Measurements from ENCODE around the gene PTPN11.

PTPN11 gene

GRCh38 chr12:112546996-112547395 lies 128.2 kb downstream of the PTPN11 start:
- Histone ChIP-seq H3K9me3 (replicated peaks; ENCODE audit: insufficient read depth, low read length) (no peaks in the 10 kb centered on the region), H3F3A (ENCODE audit: insufficient read depth, low read length) (no peaks in the 10 kb centered on the region), H3K9me2 (replicated peaks; ENCODE audit: insufficient read depth, low read length) (no peaks in the 10 kb centered on the region), H3K27ac (ENCODE audit: low read length) (no peak overlapping the region), H3K27me3 (replicated peaks; ENCODE audit: insufficient read depth, low read length) (no peaks in the 10 kb centered on the region), H3K4me3 (ENCODE audit: low read length) (no peak overlapping the region), H3K4me2 (ENCODE audit: low read depth, low read length) (no peak overlapping the region), H3K36me3 (replicated peaks; ENCODE audit: insufficient read depth, low read length) (no peaks in the 10 kb centered on the region), H2AFZ (ENCODE audit: low read length) (no peak overlapping the region), H3K79me2 (ENCODE audit: low read length) (no peaks in the 10 kb centered on the region), H3K9ac (ENCODE audit: low read length) (no peak overlapping the region), H4K20me1 (ENCODE audit: insufficient read depth, low read length) (no peaks in the 10 kb centered on the region), H3K4me1 (ENCODE audit: low read length) (no peaks in the 10 kb centered on the region)
- TF ChIP-seq, protein P1, sequence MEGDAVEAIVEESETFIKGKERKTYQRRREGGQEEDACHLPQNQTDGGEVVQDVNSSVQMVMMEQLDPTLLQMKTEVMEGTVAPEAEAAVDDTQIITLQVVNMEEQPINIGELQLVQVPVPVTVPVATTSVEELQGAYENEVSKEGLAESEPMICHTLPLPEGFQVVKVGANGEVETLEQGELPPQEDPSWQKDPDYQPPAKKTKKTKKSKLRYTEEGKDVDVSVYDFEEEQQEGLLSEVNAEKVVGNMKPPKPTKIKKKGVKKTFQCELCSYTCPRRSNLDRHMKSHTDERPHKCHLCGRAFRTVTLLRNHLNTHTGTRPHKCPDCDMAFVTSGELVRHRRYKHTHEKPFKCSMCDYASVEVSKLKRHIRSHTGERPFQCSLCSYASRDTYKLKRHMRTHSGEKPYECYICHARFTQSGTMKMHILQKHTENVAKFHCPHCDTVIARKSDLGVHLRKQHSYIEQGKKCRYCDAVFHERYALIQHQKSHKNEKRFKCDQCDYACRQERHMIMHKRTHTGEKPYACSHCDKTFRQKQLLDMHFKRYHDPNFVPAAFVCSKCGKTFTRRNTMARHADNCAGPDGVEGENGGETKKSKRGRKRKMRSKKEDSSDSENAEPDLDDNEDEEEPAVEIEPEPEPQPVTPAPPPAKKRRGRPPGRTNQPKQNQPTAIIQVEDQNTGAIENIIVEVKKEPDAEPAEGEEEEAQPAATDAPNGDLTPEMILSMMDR (IDR thresholded peaks at IDR 0.05; ENCODE audit: low read length), result no peak
- no peak for TF ChIP-seq EZH2 (optimal IDR thresholded peaks at IDR 0.05; ENCODE audit: low read depth, low read length)
- TF ChIP-seq EZH2phosphoT487 (IDR thresholded peaks at IDR 0.05; ENCODE audit: low read length), result no peak
- DNase-seq, result no peak

- H3K4me2 ChIP-seq (ENCODE audit: low read depth, low read length), result no peak overlapping the region
- no peak for TF ChIP-seq EZH2phosphoT487 (IDR thresholded peaks at IDR 0.05; ENCODE audit: low read length)
- TF ChIP-seq, protein P1 (IDR thresholded peaks at IDR 0.05; ENCODE audit: low read length), result no peak
- no peak for TF ChIP-seq EZH2 (optimal IDR thresholded peaks at IDR 0.05; ENCODE audit: low read depth, low read length)
- H3K79me2 ChIP-seq (ENCODE audit: low read length), result no peaks in the 10 kb centered on the region
- no peaks in the 10 kb centered on the region for H3K36me3 ChIP-seq (replicated peaks; ENCODE audit: insufficient read depth, low read length)
- no peaks in the 10 kb centered on the region for H3K9me3 ChIP-seq (replicated peaks; ENCODE audit: insufficient read depth, low read length)
- no peak overlapping the region for H3K9ac ChIP-seq (ENCODE audit: low read length)
- no peaks in the 10 kb centered on the region for H3F3A ChIP-seq (ENCODE audit: insufficient read depth, low read length)
- H4K20me1 ChIP-seq (ENCODE audit: insufficient read depth, low read length), result no peaks in the 10 kb centered on the region
- no peak overlapping the region for H3K4me3 ChIP-seq (ENCODE audit: low read length)
- H3K4me1 ChIP-seq (ENCODE audit: low read length), result no peaks in the 10 kb centered on the region
- H3K27ac ChIP-seq (ENCODE audit: low read length), result no peak overlapping the region
- no peaks in the 10 kb centered on the region for H3K9me2 ChIP-seq (replicated peaks; ENCODE audit: insufficient read depth, low read length)
- no peak for DNase-seq
- H3K27me3 ChIP-seq (replicated peaks; ENCODE audit: insufficient read depth, low read length), result no peaks in the 10 kb centered on the region
- no peak overlapping the region for H2AFZ ChIP-seq (ENCODE audit: low read length)
Measured at GRCh38 chr12:112549031-112549430, 130.3 kb downstream of the PTPN11 start.

- Histone ChIP-seq H2AFZ (ENCODE audit: low read length) (no peak overlapping the region), H3K9me2 (replicated peaks; ENCODE audit: insufficient read depth, low read length) (no peaks in the 10 kb centered on the region), H3K9ac (ENCODE audit: low read length) (no peak overlapping the region), H3K27ac (ENCODE audit: low read length) (no peak overlapping the region), H3K79me2 (ENCODE audit: low read length) (no peaks in the 10 kb centered on the region), H3K4me2 (ENCODE audit: low read depth, low read length) (no peak overlapping the region), H3K36me3 (replicated peaks; ENCODE audit: insufficient read depth, low read length) (no peaks in the 10 kb centered on the region), H3K9me3 (replicated peaks; ENCODE audit: insufficient read depth, low read length) (no peaks in the 10 kb centered on the region), H4K20me1 (ENCODE audit: insufficient read depth, low read length) (no peaks in the 10 kb centered on the region), H3K27me3 (replicated peaks; ENCODE audit: insufficient read depth, low read length) (no peaks in the 10 kb centered on the region), H3K4me3 (ENCODE audit: low read length) (no peak overlapping the region), H3F3A (ENCODE audit: insufficient read depth, low read length) (no peaks in the 10 kb centered on the region), H3K4me1 (ENCODE audit: low read length) (no peaks in the 10 kb centered on the region)
- TF ChIP-seq EZH2phosphoT487 (IDR thresholded peaks at IDR 0.05; ENCODE audit: low read length), result no peak
- TF ChIP-seq EZH2 (optimal IDR thresholded peaks at IDR 0.05; ENCODE audit: low read depth, low read length), result no peak
- TF ChIP-seq, protein P1 (IDR thresholded peaks at IDR 0.05; ENCODE audit: low read length), result no peak
- DNase-seq, result no peak
Measured at GRCh38 chr12:112551681-112552080, 132.9 kb downstream of the PTPN11 start.

Measured in MM.1S (cell line).